Rectal smooth muscle tissue (tissue), 1 donor: ENCODE results near the gene IGFL2.
"Not testable (repeated sequence)": the region's sequence is repeated elsewhere in the genome, so short reads cannot be mapped to it uniquely, and the experiment has no call there.

ENCODE experiments used
- H3K27ac ChIP-seq: one replicate; pipeline ENCODE4 v1.7.0; 2013; ENCODE audit warnings: low read depth, low read length, inconsistent platforms
- H3K27me3 ChIP-seq: one replicate; pipeline ENCODE4 v1.7.0; 2013; ENCODE audit warnings: low read length; ENCODE audit not compliant: control insufficient read depth, insufficient read depth
- H3K36me3 ChIP-seq: one replicate; pipeline ENCODE4 v1.7.0; 2013; ENCODE audit warnings: low read length; ENCODE audit not compliant: control insufficient read depth, insufficient read depth
- H3K4me1 ChIP-seq: one replicate; pipeline ENCODE4 v1.7.0; 2013; ENCODE audit warnings: low read length; ENCODE audit not compliant: control insufficient read depth, insufficient read depth
- H3K4me3 ChIP-seq: one replicate; pipeline ENCODE4 v1.7.0; 2013; ENCODE audit warnings: low read length
- H3K9ac ChIP-seq: one replicate; pipeline ENCODE4 v1.7.0; 2013; ENCODE audit warnings: low read length

The IGFL2 gene

GRCh38 chr19:46147791-46148288, at the start of gene IGFL2:
IGFL2 (plus strand) TSS chr19:46148238; CDS start chr19:46148279, 41 bp downstream.
- no peaks in the 10 kb centered on the region for H3K36me3 ChIP-seq
- no peak within 1 kb of the TSS for H3K4me3 ChIP-seq

DNA sequence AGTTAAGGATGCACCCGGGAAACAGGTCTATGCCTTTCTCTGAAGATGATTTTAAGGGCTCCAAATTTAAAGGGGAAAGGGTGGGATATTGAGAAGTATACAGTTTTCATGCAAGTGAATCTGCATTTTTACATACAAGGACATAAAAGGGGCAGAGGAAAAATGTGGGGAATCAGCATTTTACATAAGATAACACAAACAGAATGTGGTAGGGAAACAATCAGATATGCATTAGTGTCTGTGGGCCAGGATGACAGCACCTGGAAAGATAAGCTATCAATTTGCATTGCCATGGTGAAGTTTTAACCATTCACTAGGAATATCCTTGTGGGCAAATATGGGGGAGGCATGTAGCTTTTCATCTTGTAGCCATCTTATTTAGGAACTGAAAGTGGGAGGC, 47.7 kb upstream of the IGFL2 start:
- Histone ChIP-seq H3K27ac (no peak overlapping the region), H3K36me3 (no peaks in the 10 kb centered on the region), H3K4me3 (no peak overlapping the region), H3K9ac (no peak overlapping the region), H3K4me1 (no peaks in the 10 kb centered on the region), H3K27me3 (no peaks in the 10 kb centered on the region)

More at GRCh38 chr19:46147791-46148288, at the start of gene IGFL2:
- H3K27ac ChIP-seq = no peak within 1 kb of the TSS
- no peaks in the 10 kb centered on the region for H3K4me1 ChIP-seq
- H3K9ac ChIP-seq = no peak within 1 kb of the TSS
- H3K27me3 ChIP-seq = no peaks in the 10 kb centered on the region

DNA sequence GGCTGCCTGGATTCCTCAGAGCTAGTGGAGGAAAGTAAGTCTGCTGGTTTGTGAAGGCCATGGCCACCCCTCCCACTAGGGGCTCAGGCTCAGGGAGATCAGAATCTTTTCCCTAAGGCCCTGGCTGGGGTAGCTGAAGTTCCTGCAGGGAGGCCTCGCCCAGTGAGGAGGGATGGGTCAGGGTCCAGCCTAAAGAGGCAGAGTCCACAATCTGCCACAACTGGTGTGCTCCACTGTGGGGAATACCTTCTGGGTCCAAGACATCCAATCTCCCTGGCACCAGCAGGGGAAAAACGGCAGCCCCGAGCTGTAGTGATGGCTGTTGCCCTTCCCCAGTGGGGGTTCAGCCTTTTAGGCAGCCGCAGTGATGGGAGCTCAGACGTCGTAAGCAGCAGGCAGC, 46.7 kb upstream of the IGFL2 start:
- no peak overlapping the region for H3K9ac ChIP-seq
- H3K36me3 ChIP-seq = no peaks in the 10 kb centered on the region
- H3K4me3 ChIP-seq = no peak overlapping the region
- no peaks in the 10 kb centered on the region for H3K4me1 ChIP-seq
- no peaks in the 10 kb centered on the region for H3K27me3 ChIP-seq
- no peak overlapping the region for H3K27ac ChIP-seq

DNA sequence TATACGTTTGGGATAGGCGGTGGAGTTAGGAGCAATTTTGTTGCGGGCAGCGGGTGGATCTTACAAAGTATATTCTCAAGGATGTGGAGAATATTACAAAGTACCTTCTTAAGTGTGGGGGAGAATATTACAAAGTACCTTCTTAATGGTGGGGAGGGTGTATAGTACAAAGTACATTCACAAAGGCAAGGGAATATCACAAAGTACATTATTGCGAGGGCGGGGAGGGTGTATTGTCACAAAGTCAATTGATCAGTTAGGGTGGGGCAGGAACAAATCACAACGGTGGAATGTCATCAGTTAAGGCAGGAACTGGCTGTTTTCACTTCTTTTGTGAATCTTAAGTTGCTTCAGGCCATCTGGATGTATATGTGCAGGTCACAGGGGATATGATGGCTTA, 45.7 kb upstream of the IGFL2 start:
- H3K9ac ChIP-seq, H3K36me3 ChIP-seq, H3K27me3 ChIP-seq, H3K4me3 ChIP-seq, H3K4me1 ChIP-seq, H3K27ac ChIP-seq: not testable (repeated sequence)

DNA sequence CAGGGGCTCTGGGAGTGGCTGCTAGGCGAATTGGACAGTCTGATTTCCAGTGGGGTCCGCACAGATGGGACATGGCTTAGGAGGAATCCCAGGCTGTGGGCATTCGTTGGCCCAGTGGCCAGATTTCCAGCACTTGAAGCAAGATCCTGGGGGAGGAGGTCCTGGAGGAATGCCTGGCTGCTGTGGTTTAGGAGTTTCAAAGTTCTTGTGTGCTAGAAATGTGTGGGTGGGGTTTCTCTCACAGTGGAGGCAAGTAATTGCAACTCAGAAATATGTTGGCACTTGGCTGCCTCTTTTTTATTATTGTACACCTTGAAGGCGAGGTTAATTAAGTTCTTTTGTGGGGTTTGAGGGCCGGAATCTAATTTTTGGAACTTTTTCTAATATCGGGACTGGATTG, 40.7 kb upstream of the IGFL2 start:
- H3K9ac ChIP-seq = no peak overlapping the region
- H3K27me3 ChIP-seq = no peaks in the 10 kb centered on the region
- no peak overlapping the region for H3K4me3 ChIP-seq
- no peaks in the 10 kb centered on the region for H3K4me1 ChIP-seq
- no peaks in the 10 kb centered on the region for H3K36me3 ChIP-seq
- H3K27ac ChIP-seq = no peak overlapping the region

DNA sequence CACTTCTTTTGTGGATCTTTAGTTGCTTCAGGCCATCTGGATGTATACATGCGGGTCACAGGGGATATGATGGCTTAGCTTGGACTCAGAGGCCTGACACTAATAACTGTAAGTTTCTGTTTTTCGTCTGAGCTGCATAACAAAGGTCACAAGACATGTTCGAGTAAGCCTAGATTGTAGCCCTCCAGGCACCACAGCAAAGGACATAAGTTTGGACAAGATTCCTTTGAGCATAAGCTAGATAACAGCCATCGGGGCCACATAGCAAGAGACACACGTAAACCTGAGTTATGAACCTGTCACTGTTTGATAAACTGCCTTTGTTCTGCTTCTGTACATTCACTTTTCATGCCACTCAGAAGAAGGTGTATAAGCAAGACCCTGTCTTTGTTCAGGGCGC, 38.2 kb upstream of the IGFL2 start:
- Histone ChIP-seq H3K36me3 (no peaks in the 10 kb centered on the region), H3K4me3 (no peak overlapping the region), H3K9ac (no peak overlapping the region), H3K27me3 (no peaks in the 10 kb centered on the region), H3K27ac (no peak overlapping the region), H3K4me1 (peaks cover 7% of the 10 kb centered on the region)

GRCh38 chr19:46111376-46111775, 36.7 kb upstream of the IGFL2 start:
- H3K4me1 ChIP-seq = peaks cover 7% of the 10 kb centered on the region
- H3K9ac ChIP-seq = no peak overlapping the region
- no peaks in the 10 kb centered on the region for H3K36me3 ChIP-seq
- peaks cover 1% of the 10 kb centered on the region for H3K27me3 ChIP-seq
- no peak overlapping the region for H3K27ac ChIP-seq
- no peak overlapping the region for H3K4me3 ChIP-seq

- H3K9ac ChIP-seq = no peak overlapping the region
- H3K27me3 ChIP-seq = peaks cover 1% of the 10 kb centered on the region
- H3K4me3 ChIP-seq = no peak overlapping the region
- no peaks in the 10 kb centered on the region for H3K36me3 ChIP-seq
- peaks cover 7% of the 10 kb centered on the region for H3K4me1 ChIP-seq
- H3K27ac ChIP-seq = no peak overlapping the region
Measured at GRCh38 chr19:46112527-46112926, 35.5 kb upstream of the IGFL2 start.

GRCh38 chr19:46113726-46114125, 34.3 kb upstream of the IGFL2 start:
- H3K27ac ChIP-seq = no peak overlapping the region
- H3K4me3 ChIP-seq = no peak overlapping the region
- H3K36me3 ChIP-seq = no peaks in the 10 kb centered on the region
- peaks cover 1% of the 10 kb centered on the region for H3K27me3 ChIP-seq
- peaks cover 7% of the 10 kb centered on the region for H3K4me1 ChIP-seq
- H3K9ac ChIP-seq = no peak overlapping the region

DNA sequence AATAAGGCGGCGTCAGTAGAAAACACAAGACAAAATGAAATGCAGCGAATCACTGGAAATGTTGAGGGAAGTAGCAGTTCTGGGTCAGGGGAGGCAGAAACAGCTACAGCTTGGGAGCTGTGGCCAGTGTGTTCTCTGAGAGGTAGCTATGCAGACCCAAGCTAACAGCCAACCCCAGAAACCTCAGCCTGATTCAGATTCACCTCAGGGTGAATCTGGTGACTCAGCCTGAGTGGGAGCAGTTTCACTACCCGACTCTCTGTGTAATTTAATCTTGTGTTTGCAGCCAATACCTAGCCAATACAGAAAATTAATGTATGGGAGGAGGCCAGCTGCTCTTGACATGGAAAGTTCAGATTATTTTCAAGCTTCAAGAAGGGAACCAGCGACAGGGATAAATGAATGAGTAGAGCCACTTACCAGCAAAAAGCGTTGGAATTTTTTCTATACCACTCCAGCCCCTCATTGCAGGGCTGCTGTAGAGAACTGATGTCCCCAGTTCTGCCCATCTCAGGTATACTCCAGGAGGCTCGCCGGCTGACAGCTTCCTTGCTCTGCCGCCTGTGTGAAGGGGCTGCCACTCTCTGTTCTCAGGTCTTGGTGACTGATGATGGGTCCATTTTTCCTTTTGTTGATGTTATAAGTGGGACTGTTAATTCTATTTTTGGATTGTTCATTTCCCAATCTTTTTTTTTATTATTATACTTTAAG, 32.5 kb upstream of the IGFL2 start:
- no peak overlapping the region for H3K4me3 ChIP-seq
- peaks cover 7% of the 10 kb centered on the region for H3K4me1 ChIP-seq
- no peak overlapping the region for H3K9ac ChIP-seq
- H3K36me3 ChIP-seq = no peaks in the 10 kb centered on the region
- H3K27ac ChIP-seq = no peak overlapping the region
- H3K27me3 ChIP-seq = peaks cover 1% of the 10 kb centered on the region

- Histone ChIP-seq H3K9ac (no peak overlapping the region), H3K36me3 (no peaks in the 10 kb centered on the region), H3K4me3 (no peak overlapping the region), H3K27me3 (peaks cover 1% of the 10 kb centered on the region), H3K27ac (no peak overlapping the region), H3K4me1 (peaks cover 7% of the 10 kb centered on the region)
Measured at GRCh38 chr19:46116121-46116520, 31.9 kb upstream of the IGFL2 start.

DNA sequence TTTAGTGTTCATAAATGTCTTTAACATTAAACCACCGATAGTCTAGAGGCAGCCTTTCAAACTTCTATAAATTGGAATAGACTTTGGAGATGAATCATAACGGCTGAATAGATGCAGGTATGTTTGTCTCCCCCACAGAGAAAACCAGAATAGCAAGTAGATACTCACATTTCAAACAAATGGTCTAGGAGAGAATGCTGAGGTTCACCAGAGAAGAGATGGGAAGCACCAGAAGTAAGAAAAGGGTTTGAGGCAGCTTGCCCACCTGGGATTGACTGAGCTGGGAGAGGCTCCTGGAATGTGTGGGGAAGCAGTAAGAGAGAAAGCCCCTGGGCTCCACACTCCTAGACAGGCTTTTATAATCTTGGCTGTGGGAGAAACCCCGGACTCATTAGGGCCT, 29.9 kb upstream of the IGFL2 start:
- Histone ChIP-seq H3K27ac (no peak overlapping the region), H3K9ac (no peak overlapping the region), H3K4me1 (peaks cover 4% of the 10 kb centered on the region), H3K27me3 (peaks cover 1% of the 10 kb centered on the region), H3K4me3 (no peak overlapping the region), H3K36me3 (no peaks in the 10 kb centered on the region)

GRCh38 chr19:46124638-46125115, 23.4 kb upstream of the IGFL2 start, which contains the start of gene IGFL3:
IGFL3 (minus strand) TSS chr19:46124688; CDS start chr19:46124649, 39 bp downstream.
- H3K36me3 ChIP-seq = no peaks in the 10 kb centered on the region

More at GRCh38 chr19:46124638-46125115, 23.4 kb upstream of the IGFL2 start, which contains the start of gene IGFL3:
- Histone ChIP-seq H3K4me1 (no peaks in the 10 kb centered on the region), H3K4me3 (no peak within 1 kb of the TSS), H3K9ac (no peak within 1 kb of the TSS), H3K27ac (no peak within 1 kb of the TSS), H3K27me3 (no peaks in the 10 kb centered on the region)
